HL-60 (cell line): ENCODE data around the gene FJX1.

Experiments used
- DNase-seq, 2 experiments: peaks; one replicate each; pipeline ENCODE4 v3.0.0-alpha.2; 2010 to 2020; ENCODE audit warnings: low read depth in 1 of 2, low spot score in 1 of 2
- H3K27ac ChIP-seq: fragments of 250-450 bp; sonication (Bioruptor Pico); replicated peaks from 2 replicates; pipeline ENCODE4 v1.5.1; 2020; ENCODE audit warnings: mild to moderate bottlenecking, moderate library complexity
- H3K27me3 ChIP-seq: fragments of 250-450 bp; sonication (Bioruptor Pico); 2 replicates; pipeline ENCODE4 v1.5.1; 2021; ENCODE audit warnings: mild to moderate bottlenecking, moderate library complexity; ENCODE audit not compliant: insufficient read depth, poor library complexity, severe bottlenecking
- H3K4me3 ChIP-seq: replicated peaks from 2 replicates; pipeline ENCODE4 v1.5.1; 2011; ENCODE audit warnings: mild to moderate bottlenecking, control low read depth, low read length; ENCODE audit not compliant: insufficient read depth
- CTCF ChIP-seq: IDR thresholded peaks from one replicate; pipeline ENCODE4 v1.5.1; 2011; ENCODE audit warnings: low read length, control low read depth, inconsistent platforms; ENCODE audit not compliant: insufficient read depth
- GABPA ChIP-seq: IDR thresholded peaks from 2 replicates; pipeline ENCODE4 v1.6.1; 2012; ENCODE audit warnings: low read depth
- POLR2AphosphoS5 ChIP-seq: IDR thresholded peaks from 2 replicates; pipeline ENCODE4 v1.6.1; 2012; ENCODE audit warnings: low read depth
- REST ChIP-seq: IDR thresholded peaks from 2 replicates; pipeline ENCODE4 v1.6.1; 2012; ENCODE audit warnings: low read depth; ENCODE audit not compliant: insufficient replicate concordance
- SPI1 ChIP-seq: IDR thresholded peaks from 2 replicates; pipeline ENCODE4 v1.6.1; 2012; ENCODE audit warnings: low read depth, mild to moderate bottlenecking, borderline replicate concordance

The FJX1 gene

GRCh38 chr11:35631891-35632290 is 13.6 kb downstream of the FJX1 start:
- no peak overlapping the region for H3K27ac ChIP-seq
- no peak overlapping the region for H3K4me3 ChIP-seq
- H3K27me3 ChIP-seq = peaks cover 10% of the 10 kb centered on the region
- TF ChIP-seq GABPA (no peak), SPI1 (no peak), POLR2AphosphoS5 (no peak), REST (no peak), CTCF (no peak)
- DNase-seq = no peak

- TF ChIP-seq REST = no peak
- TF ChIP-seq SPI1 = no peak
- TF ChIP-seq POLR2AphosphoS5 = no peak
- TF ChIP-seq GABPA = no peak
- TF ChIP-seq CTCF = no peak
- Histone ChIP-seq H3K4me3 (no peak overlapping the region), H3K27ac (no peak overlapping the region)
These were observed 14.0 kb downstream of the FJX1 start for GRCh38 chr11:35632301-35632700.

GRCh38 chr11:35633827-35634423 is 15.7 kb downstream of the FJX1 start:
- peaks cover 8% of the 10 kb centered on the region for H3K27me3 ChIP-seq
- H3K27ac ChIP-seq = no peak overlapping the region
- DNase-seq = no peak
- TF ChIP-seq SPI1 (no peak), POLR2AphosphoS5 (no peak), REST (no peak), CTCF (no peak), GABPA (no peak)
- H3K4me3 ChIP-seq = no peak overlapping the region

More at GRCh38 chr11:35632301-35632700, 14.0 kb downstream of the FJX1 start:
- peaks cover 10% of the 10 kb centered on the region for H3K27me3 ChIP-seq
- DNase-seq = no peak
